OCI-LY3 (cell line): ENCODE results near the gene CYCS.
A peak's percentile ranks its signal among the peaks of the same experiment; 100 is the strongest.
"Not testable (repeated sequence)": the region's sequence is repeated elsewhere in the genome, so short reads cannot be mapped to it uniquely, and the experiment has no call there.

Experiments
- H2AFZ ChIP-seq: fragments of 200-600, 300-600 bp; shearing (Covaris generic); 2 replicates; pipeline ENCODE4 v1.6.0; 2014; ENCODE audit warnings: antibody characterized with exemption, low read depth, low read length
- H3K27ac ChIP-seq: fragments of 200-600, 300-600 bp; sonication (generic); 2 replicates; pipeline ENCODE4 v1.5.1; 2014; ENCODE audit warnings: mild to moderate bottlenecking, low read length, moderate library complexity, mixed read lengths
- H3K27me3 ChIP-seq: fragments of 200-600, 300-600 bp; sonication (generic); 2 replicates; pipeline ENCODE4 v1.6.1; 2014; ENCODE audit warnings: low read depth, low read length, mixed read lengths
- H3K36me3 ChIP-seq: fragments of 200-600, 300-600 bp; sonication (generic); replicated peaks from 2 replicates; pipeline ENCODE3; 2014; ENCODE audit warnings: low read depth, low read length, mixed read lengths
- H3K4me1 ChIP-seq: fragments of 300-600, 200-600 bp; sonication (generic); 2 replicates; pipeline ENCODE4 v1.6.1; 2014; ENCODE audit warnings: low read length, mixed read lengths
- H3K4me2 ChIP-seq: fragments of 200-600, 300-600 bp; sonication (generic); 2 replicates; pipeline ENCODE4 v1.6.1; 2014; ENCODE audit warnings: low read length, mixed read lengths
- H3K4me3 ChIP-seq: fragments of 300-600, 200-600 bp; sonication (generic); 2 replicates; pipeline ENCODE4 v1.5.1; 2014; ENCODE audit warnings: antibody characterized with exemption, mild to moderate bottlenecking, low read length, moderate library complexity
- H3K79me2 ChIP-seq: fragments of 300-600, 200-600 bp; shearing (Covaris generic); 2 replicates; pipeline ENCODE4 v1.6.1; 2014; ENCODE audit warnings: mild to moderate bottlenecking, low read length, mixed read lengths
- H3K9ac ChIP-seq: fragments of 300-600, 200-600 bp; shearing (Covaris generic); 2 replicates; pipeline ENCODE4 v1.6.0; 2014; ENCODE audit warnings: mild to moderate bottlenecking, low read length, moderate library complexity
- H3K9me3 ChIP-seq: fragments of 200-600, 300-600 bp; shearing (Covaris generic); 2 replicates; pipeline ENCODE4 v1.6.1; 2014; ENCODE audit warnings: low read length, mixed read lengths; ENCODE audit not compliant: insufficient read depth
- H4K20me1 ChIP-seq: fragments of 200-600, 300-600 bp; sonication (generic); 2 replicates; pipeline ENCODE4 v1.6.1; 2016; ENCODE audit warnings: low read length, mixed read lengths; ENCODE audit not compliant: insufficient read depth
- CTCF ChIP-seq: fragments of 200-600, 300-600 bp; sonication (generic); IDR thresholded peaks from 2 replicates; pipeline ENCODE4 v1.5.1; 2014; ENCODE audit warnings: antibody characterized with exemption, low read length, low read depth
- EZH2phosphoT487 ChIP-seq: fragments of 200-600 bp; shearing (Covaris generic); IDR thresholded peaks from 2 replicates; pipeline ENCODE4 v1.6.1; 2018; ENCODE audit warnings: antibody characterized with exemption, mixed run types, low read depth

CYCS gene

GRCh38 chr7:25084821-25085220 is 40.2 kb downstream of the CYCS start:
- H3K4me3 ChIP-seq = no peak overlapping the region
- no peaks in the 10 kb centered on the region for H4K20me1 ChIP-seq
- H3K36me3 ChIP-seq = no peaks in the 10 kb centered on the region
- TF ChIP-seq EZH2phosphoT487 (no peak), CTCF (no peak)
- H3K27me3 ChIP-seq = no peaks in the 10 kb centered on the region
- H3K79me2 ChIP-seq = no peaks in the 10 kb centered on the region
- no peak overlapping the region for H2AFZ ChIP-seq
- no peaks in the 10 kb centered on the region for H3K9me3 ChIP-seq
- H3K9ac ChIP-seq = no peak overlapping the region
- H3K4me1 ChIP-seq = peaks cover 8% of the 10 kb centered on the region
- no peak overlapping the region for H3K27ac ChIP-seq
- no peak overlapping the region for H3K4me2 ChIP-seq

GRCh38 chr7:25083201-25083600 is 41.9 kb downstream of the CYCS start:
- TF ChIP-seq EZH2phosphoT487 = no peak
- TF ChIP-seq CTCF = no peak
- H3K4me2 ChIP-seq = no peak overlapping the region
- H3K27ac ChIP-seq = no peak overlapping the region
- no peak overlapping the region for H3K4me3 ChIP-seq
- no peak overlapping the region for H2AFZ ChIP-seq
- H4K20me1 ChIP-seq = no peaks in the 10 kb centered on the region
- no peaks in the 10 kb centered on the region for H3K79me2 ChIP-seq
- peaks cover 8% of the 10 kb centered on the region for H3K4me1 ChIP-seq
- H3K36me3 ChIP-seq = no peaks in the 10 kb centered on the region
- H3K9ac ChIP-seq = no peak overlapping the region
- H3K9me3 ChIP-seq = no peaks in the 10 kb centered on the region
- no peaks in the 10 kb centered on the region for H3K27me3 ChIP-seq

- H3K4me3 ChIP-seq, H3K4me2 ChIP-seq, H3K27ac ChIP-seq, H3K79me2 ChIP-seq, H3K9ac ChIP-seq, H3K4me1 ChIP-seq, H2AFZ ChIP-seq, H3K9me3 ChIP-seq, H4K20me1 ChIP-seq, H3K27me3 ChIP-seq, H3K36me3 ChIP-seq: not testable (repeated sequence)
Observed at GRCh38 chr7:25082041-25082440, 43.0 kb downstream of the CYCS start.

GRCh38 chr7:25077096-25077495 is 48.0 kb downstream of the CYCS start:
- Histone ChIP-seq H3K4me1 (peaks cover 11% of the 10 kb centered on the region; the same call in 1 of the 2 replicates), H3K9ac (no peak overlapping the region), H3K36me3 (peaks cover 3% of the 10 kb centered on the region), H3K27ac (no peak overlapping the region), H3K27me3 (no peaks in the 10 kb centered on the region), H3K4me2 (no peak overlapping the region), H4K20me1 (no peaks in the 10 kb centered on the region), H3K79me2 (no peaks in the 10 kb centered on the region), H2AFZ (no peak overlapping the region), H3K4me3 (no peak overlapping the region), H3K9me3 (peaks cover 5% of the 10 kb centered on the region; the same call in 1 of the 2 replicates)
- TF ChIP-seq CTCF (no peak), EZH2phosphoT487 (no peak)

- peaks cover 16% of the 10 kb centered on the region for H3K4me1 ChIP-seq
- no peak overlapping the region for H3K9ac ChIP-seq
- H3K79me2 ChIP-seq = no peaks in the 10 kb centered on the region
- H3K9me3 ChIP-seq = peaks cover 5% of the 10 kb centered on the region; the same call in 1 of the 2 replicates
- no peaks in the 10 kb centered on the region for H4K20me1 ChIP-seq
- H2AFZ ChIP-seq = 0 out of 2 replicates have a peak overlapping the region, but pooled peaks have one; percentile 20
- H3K36me3 ChIP-seq = peaks cover 3% of the 10 kb centered on the region
- peak overlapping the region; percentile 9 for H3K4me2 ChIP-seq
- H3K27ac ChIP-seq = no peak overlapping the region
- TF ChIP-seq EZH2phosphoT487 (no peak), CTCF (no peak)
- H3K27me3 ChIP-seq = no peaks in the 10 kb centered on the region
- H3K4me3 ChIP-seq = peak overlapping the region; percentile 33; the same call in 1 of the 2 replicates
Observed at GRCh38 chr7:25075459-25075858, 49.6 kb downstream of the CYCS start.
